GM12892 (cell line): ENCODE data around the gene KRT76.
"Not testable (repeated sequence)": the region's sequence is repeated elsewhere in the genome, so short reads cannot be mapped to it uniquely, and the experiment has no call there.

ENCODE experiments used
- POLR2A ChIP-seq: IDR thresholded peaks from 2 replicates; pipeline ENCODE4 v1.6.1; 2011; ENCODE audit warnings: low read depth, low read length, control low read depth
- POLR2AphosphoS5 ChIP-seq: IDR thresholded peaks from 2 replicates; pipeline ENCODE4 v1.6.1; 2011; ENCODE audit warnings: low read depth, low read length, control low read depth
- TAF1 ChIP-seq: IDR thresholded peaks from 2 replicates; pipeline ENCODE4 v1.6.1; 2011; ENCODE audit warnings: low read depth, mild to moderate bottlenecking, control low read depth, low read length, borderline replicate concordance

DNA sequence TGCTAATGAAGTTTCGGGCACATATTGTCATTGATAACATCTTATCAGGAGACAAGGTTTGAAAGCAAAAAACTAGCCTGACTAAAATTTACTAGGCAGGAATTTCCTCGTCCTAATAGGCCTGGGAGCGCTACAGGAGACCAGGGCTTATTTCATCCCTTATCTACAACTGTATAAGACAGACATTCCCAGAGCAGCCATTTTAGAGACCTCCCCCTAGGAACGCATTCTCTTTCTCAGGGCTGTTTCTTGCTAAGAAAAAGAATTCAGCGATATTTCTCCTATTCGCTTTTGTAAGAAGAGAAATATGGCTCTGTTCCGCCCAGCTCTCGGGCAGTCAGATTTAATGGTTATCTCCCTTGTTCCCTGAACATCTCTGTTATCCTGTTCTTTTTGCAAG lies 15.9 kb downstream of the KRT76 start:
- TF ChIP-seq POLR2A, POLR2AphosphoS5, TAF1: not testable (repeated sequence)
